GM12801 (cell line): ENCODE data around the gene IL17D.

Experiments used
- TF ChIP-seq, protein P1 (sequence below): IDR thresholded peaks from one replicate; pipeline ENCODE4 v1.5.1; 2011; ENCODE audit warnings: control low read depth; ENCODE audit not compliant: insufficient read length; ENCODE audit errors: extremely low read depth

IL17D gene

DNA sequence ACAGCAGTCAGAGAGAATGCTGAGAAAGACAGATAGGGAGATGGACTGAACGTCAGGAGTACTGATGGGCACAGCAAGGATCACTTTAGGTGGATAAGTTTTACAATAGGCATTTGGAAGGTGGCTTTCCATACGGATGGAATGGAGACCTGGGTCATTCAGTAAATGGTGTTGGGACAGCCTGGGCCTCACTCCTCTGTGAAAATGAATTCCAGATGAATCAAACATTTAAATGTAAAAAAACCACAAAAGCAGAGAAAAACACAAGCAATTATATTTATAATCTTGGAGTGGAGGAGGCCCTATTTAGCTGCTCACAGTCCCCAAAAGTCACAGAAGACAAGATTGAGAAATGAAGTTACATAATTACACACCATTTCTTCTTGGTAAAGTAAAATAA, 4.7 kb downstream of the IL17D start:
- TF ChIP-seq, protein P1, sequence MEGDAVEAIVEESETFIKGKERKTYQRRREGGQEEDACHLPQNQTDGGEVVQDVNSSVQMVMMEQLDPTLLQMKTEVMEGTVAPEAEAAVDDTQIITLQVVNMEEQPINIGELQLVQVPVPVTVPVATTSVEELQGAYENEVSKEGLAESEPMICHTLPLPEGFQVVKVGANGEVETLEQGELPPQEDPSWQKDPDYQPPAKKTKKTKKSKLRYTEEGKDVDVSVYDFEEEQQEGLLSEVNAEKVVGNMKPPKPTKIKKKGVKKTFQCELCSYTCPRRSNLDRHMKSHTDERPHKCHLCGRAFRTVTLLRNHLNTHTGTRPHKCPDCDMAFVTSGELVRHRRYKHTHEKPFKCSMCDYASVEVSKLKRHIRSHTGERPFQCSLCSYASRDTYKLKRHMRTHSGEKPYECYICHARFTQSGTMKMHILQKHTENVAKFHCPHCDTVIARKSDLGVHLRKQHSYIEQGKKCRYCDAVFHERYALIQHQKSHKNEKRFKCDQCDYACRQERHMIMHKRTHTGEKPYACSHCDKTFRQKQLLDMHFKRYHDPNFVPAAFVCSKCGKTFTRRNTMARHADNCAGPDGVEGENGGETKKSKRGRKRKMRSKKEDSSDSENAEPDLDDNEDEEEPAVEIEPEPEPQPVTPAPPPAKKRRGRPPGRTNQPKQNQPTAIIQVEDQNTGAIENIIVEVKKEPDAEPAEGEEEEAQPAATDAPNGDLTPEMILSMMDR = no peak

DNA sequence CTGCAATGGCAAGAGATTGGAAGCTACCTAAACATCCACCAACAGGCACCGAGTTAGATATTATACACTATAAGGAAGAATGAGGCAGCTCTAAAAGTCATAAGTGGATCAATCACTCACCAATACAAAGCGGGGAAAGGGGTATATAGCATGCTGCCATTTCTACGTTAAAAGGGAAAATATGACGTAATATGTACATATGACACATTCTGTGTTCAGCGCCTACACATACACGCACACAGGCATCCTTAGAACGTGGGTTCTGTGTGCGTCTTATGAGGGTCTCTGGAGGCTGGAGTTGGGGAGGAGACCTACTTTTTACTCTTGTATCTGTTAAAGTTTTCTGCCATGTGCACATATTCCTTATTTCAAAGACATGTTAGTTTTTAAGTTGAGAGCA, 5.9 kb downstream of the IL17D start:
- TF ChIP-seq, protein P1 = no peak

DNA sequence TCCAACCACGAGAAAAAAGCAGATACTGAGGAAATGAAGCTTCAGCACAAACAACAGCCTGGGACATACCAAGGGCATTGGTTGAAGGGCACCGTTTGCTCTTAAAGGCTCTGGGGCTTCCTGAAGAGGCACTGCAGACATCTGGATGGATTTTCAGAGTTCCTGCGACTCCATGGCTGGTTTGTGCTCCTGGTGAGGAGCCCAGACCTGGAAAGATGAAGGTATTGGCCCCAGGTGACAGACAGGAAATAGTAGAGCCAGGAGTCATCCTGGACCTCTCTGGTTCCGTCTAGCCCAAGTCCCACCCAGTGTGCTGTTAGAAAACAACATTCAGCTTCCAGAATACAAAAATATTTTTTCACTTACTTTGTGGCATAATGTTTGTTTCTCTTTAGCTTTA, 6.3 kb downstream of the IL17D start:
- TF ChIP-seq, protein P1 = no peak

DNA sequence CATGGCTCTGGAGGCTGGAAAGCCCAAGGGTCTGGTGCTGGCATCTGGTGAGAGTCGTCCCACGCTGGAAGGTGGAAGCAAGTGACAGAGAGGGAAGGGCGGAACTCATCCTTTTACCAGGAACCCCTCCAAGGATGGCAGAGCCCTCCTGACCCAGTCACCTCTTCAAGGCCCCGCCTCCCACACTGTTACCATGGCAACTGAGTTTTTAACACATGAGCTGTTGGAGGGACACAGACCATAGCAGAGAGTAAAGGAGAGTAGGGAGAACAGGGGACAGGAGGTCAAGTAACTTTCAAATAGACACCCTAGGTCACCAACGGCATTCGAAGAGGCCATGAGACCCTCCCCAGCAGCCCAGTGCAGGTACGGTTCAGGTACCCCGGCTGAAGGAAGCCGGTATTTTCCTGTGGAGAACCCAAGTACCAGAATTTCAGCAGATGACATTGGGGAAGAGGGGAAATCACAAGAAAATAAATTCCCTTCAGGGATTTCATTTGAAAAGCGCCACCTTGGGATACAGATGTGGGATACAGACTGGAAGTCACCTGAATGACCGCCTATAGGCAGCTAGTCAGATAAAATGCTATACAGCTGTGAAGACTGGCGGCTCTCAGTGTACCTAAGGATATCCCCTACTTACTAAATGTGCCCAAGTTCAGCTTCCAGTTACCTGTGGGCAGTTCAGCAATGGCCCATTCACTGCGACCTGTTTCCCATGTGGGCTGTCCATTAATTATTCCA, 8.0 kb downstream of the IL17D start:
- TF ChIP-seq, protein P1 = no peak

DNA sequence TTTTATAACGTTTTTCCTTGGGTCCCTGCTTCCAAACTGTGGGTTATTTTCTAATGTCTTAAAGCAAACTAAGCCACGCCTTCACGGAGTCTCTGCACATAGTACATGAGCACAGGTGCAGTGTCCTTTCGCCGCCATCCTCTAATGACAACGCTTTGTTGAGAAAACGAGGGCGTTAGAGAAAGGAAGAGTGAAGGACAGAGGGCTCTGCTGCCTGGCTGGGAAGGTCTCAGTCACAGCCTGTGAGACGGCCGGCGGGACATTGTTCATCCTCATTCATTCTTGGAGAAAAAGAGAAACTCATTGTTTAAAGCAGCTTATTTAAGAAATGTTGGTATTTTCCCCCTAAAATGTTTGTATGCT, 9.5 kb downstream of the IL17D start:
- TF ChIP-seq, protein P1 = no peak

DNA sequence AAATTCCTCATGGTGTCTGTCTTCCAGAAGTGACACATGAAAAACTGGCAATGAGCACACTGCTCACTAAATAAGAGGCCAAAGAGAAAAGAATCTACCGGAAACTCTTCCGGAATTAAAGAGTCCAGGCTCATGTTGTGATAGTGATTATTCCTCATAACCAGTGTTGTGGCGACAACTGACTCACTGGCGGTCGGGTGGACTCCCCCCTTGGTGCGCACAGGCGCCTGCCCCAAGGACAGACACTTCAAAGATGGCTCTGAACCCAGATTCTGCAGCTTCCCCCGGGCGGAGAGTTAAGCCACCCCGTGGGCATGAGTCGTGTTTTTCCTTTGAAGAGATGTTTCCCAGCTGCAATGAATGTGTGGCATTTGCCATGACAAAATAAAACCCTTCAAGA, 10.3 kb downstream of the IL17D start:
- TF ChIP-seq, protein P1 = no peak

DNA sequence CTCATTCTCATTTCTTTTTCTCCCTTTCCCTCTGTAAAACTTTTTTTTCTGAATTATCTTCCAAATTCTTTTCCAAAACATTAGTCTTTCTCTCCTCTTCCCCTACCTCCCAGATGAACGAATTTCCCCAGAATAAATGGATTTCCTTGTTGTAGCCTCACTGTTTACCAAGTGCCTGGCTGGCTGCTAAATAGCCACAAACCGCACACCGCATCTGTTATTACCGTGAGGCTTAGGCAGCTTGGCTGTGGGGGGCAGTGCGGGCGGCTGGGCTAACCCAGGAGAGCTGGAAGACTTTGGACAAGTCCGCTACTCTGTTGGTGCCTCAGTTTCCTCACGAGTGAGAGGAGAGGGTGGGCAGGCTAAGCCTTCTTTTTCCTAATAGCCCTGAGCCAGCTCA, 10.7 kb downstream of the IL17D start:
- TF ChIP-seq, protein P1 = no peak
